22Rv1 (cell line): Measurements from ENCODE around the gene CLSTN2.

Source experiments
- CTCF ChIP-seq: fragments of 450-650 bp; IDR thresholded peaks from 2 replicates; pipeline ENCODE4 v1.5.1; 2017; ENCODE audit warnings: mild to moderate bottlenecking
- ZFX ChIP-seq: fragments of 450-650 bp; IDR thresholded peaks from 2 replicates; pipeline ENCODE4 v1.6.1; 2017; ENCODE audit warnings: antibody characterized with exemption, borderline replicate concordance

DNA sequence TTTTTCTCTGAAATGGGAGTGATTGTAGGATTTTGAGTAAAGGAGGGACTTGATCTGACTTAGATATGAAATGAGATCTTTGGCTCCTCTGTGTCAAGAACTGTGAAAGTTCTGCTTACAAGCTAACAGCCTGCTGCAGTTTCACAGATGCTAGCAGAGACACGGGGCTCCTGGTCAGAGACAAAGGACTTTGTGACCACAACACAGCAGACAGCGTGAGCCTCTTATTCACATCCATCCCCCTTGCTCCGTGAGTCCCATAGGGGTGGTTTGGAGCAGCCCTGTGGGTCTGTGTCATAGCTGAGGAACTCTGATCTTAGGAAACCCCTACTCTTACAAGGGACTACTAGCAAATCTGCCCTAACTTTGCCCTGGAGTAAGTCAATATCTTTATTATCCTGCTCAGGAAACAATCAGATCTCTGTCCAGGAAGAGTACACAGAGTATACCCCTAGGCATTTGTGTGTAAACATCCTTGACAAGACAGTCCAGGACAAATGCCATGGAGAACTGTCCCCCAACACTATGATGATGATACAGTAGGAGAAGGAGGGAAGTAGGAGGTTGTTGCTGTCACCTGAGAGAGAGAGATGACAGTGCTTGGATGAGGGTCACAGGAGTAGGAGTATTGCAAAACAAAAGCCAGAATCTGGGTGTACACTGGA, 80.0 kb downstream of the CLSTN2 start:
- TF ChIP-seq CTCF (no peak), ZFX (no peak)
